SK-N-SH (cell line): ENCODE measurements around the gene TBP. TPM values are rescaled to one million over a fixed set of nuclear protein-coding genes. Genes with fewer than 3 reads are reported as not detected.
"Not testable (repeated sequence)": the region's sequence is repeated elsewhere in the genome, so short reads cannot be mapped to it uniquely, and the experiment has no call there.

ENCODE experiments used
- CTCF ChIA-PET: fragments of 300-600, 350-600 bp; formaldehyde crosslinking; extraction: SDS; loops from one replicate; lab custom pipeline; 2021; lab: Yijun Ruan, JAX
- POLR2A ChIA-PET: fragments of 350-600 bp; sonication (Branson Sonifier 250); formaldehyde crosslinking; extraction: SDS; loops from one replicate; lab custom pipeline; 2020; ENCODE audit warnings: antibody characterized with exemption, inconsistent platforms; lab: Yijun Ruan, JAX
- DNase-seq: peaks from one replicate; pipeline ENCODE4 v3.0.0; 2012
- H2AFZ ChIP-seq: fragments of 200-600 bp; sonication (generic); 2 replicates; pipeline ENCODE4 v1.8.1; 2016; ENCODE audit warnings: antibody characterized with exemption, mild to moderate bottlenecking, low read depth
- H3F3A ChIP-seq: fragments of 200-600 bp; sonication (generic); replicated peaks from 2 replicates; pipeline ENCODE3; 2016; ENCODE audit warnings: antibody characterized with exemption, mild to moderate bottlenecking; ENCODE audit not compliant: insufficient read depth
- H3K27ac ChIP-seq, 2 experiments: fragments of 200-500 bp in 1 of 2; fragments of 200-600 bp in 1 of 2; sonication (Bioruptor generic) in 1 of 2; sonication (generic), shearing (Covaris generic) in 1 of 2; 2 replicates each; pipeline versions ENCODE4 v1.5.1 to v1.6.1; 2014 to 2016; ENCODE audit warnings: low read depth in 2 of 2, inconsistent platforms in 1 of 2, low read length in 1 of 2, mild to moderate bottlenecking in 1 of 2, mixed read lengths in 1 of 2
- H3K27me3 ChIP-seq: fragments of 200-600 bp; sonication (generic), shearing (Covaris generic); 2 replicates; pipeline ENCODE4 v1.6.1; 2016; ENCODE audit warnings: mixed run types; ENCODE audit not compliant: insufficient read depth
- H3K36me3 ChIP-seq, 2 experiments: fragments of 200-500 bp in 1 of 2; fragments of 200-600 bp in 1 of 2; sonication (Bioruptor generic) in 1 of 2; sonication (generic) in 1 of 2; replicated peaks in 1 of 2; 2 replicates each; pipeline versions ENCODE3 to v1.5.1; 2014 to 2016; ENCODE audit warnings: low read length in 1 of 2, mild to moderate bottlenecking in 1 of 2; ENCODE audit not compliant: insufficient read depth in 2 of 2, control insufficient read depth in 1 of 2
- H3K4me1 ChIP-seq, 2 experiments: fragments of 200-500 bp in 1 of 2; fragments of 200-600 bp in 1 of 2; sonication (Bioruptor generic) in 1 of 2; sonication (generic), shearing (Covaris generic) in 1 of 2; 2 replicates each; pipeline versions ENCODE4 v1.5.1 to v1.6.1; 2014 to 2016; ENCODE audit warnings: low read depth in 1 of 2, low read length in 1 of 2, mixed run types in 1 of 2; ENCODE audit not compliant: insufficient read depth in 2 of 2, control insufficient read depth in 1 of 2
- H3K4me2 ChIP-seq: fragments of 200-600 bp; sonication (generic), shearing (Covaris generic); 2 replicates; pipeline ENCODE4 v1.6.1; 2017; ENCODE audit warnings: mixed run types
- H3K4me3 ChIP-seq, 2 experiments: fragments of 200-500 bp in 1 of 2; fragments of 200-600 bp in 1 of 2; sonication (Bioruptor generic) in 1 of 2; sonication (generic), shearing (Covaris generic) in 1 of 2; 2 replicates each; pipeline versions ENCODE4 v1.5.1 to v1.8.1; 2014 to 2016; ENCODE audit warnings: low read depth in 2 of 2, inconsistent platforms in 1 of 2, low read length in 1 of 2, mild to moderate bottlenecking in 1 of 2, mixed read lengths in 1 of 2, moderate library complexity in 1 of 2
- H3K79me2 ChIP-seq: fragments of 200-600 bp; sonication (generic); 2 replicates; pipeline ENCODE4 v1.8.1; 2017; ENCODE audit warnings: mild to moderate bottlenecking; ENCODE audit not compliant: insufficient read depth
- H3K9ac ChIP-seq: fragments of 200-600 bp; sonication (generic); 2 replicates; pipeline ENCODE4 v1.6.1; 2017; ENCODE audit warnings: mixed run types
- H3K9me2 ChIP-seq: fragments of 200-600 bp; sonication (generic); 2 replicates; pipeline ENCODE4 v1.6.1; 2017; ENCODE audit warnings: mixed run types
- H3K9me3 ChIP-seq: fragments of 200-600 bp; sonication (generic); 2 replicates; pipeline ENCODE4 v1.6.1; 2017; ENCODE audit warnings: mixed run types, mild to moderate bottlenecking, moderate library complexity
- H4K20me1 ChIP-seq: fragments of 200-600 bp; sonication (generic); 2 replicates; pipeline ENCODE4 v1.6.1; 2017; ENCODE audit warnings: mild to moderate bottlenecking, mixed run types; ENCODE audit not compliant: insufficient read depth
- ELF1 ChIP-seq: IDR thresholded peaks from 2 replicates; pipeline ENCODE4 v1.4.0; 2012
- GATA2 ChIP-seq: sonication (generic); formaldehyde crosslinking; IDR thresholded peaks from 2 replicates; pipeline ENCODE4 v1.5.0; 2020; ENCODE audit warnings: mild to moderate bottlenecking, missing genetic modification reagents
- MXI1 ChIP-seq: IDR thresholded peaks from 2 replicates; pipeline ENCODE4 v1.6.1; 2012; ENCODE audit warnings: mild to moderate bottlenecking, low read depth, low read length, improper control_type of control experiment
- NFIC ChIP-seq: IDR thresholded peaks from 2 replicates; pipeline ENCODE4 v1.4.0; 2012; ENCODE audit warnings: borderline replicate concordance
- RAD21 ChIP-seq: IDR thresholded peaks from 2 replicates; pipeline ENCODE4 v1.6.1; 2012; ENCODE audit warnings: mild to moderate bottlenecking, low read length
- RFX5 ChIP-seq: IDR thresholded peaks from 2 replicates; pipeline ENCODE4 v1.6.1; 2012; ENCODE audit warnings: mild to moderate bottlenecking, improper control_type of control experiment, low read length
- RXRA ChIP-seq: IDR thresholded peaks from 2 replicates; pipeline ENCODE4 v1.4.0; 2012; ENCODE audit warnings: low read depth, mild to moderate bottlenecking, borderline replicate concordance
- SMC3 ChIP-seq: IDR thresholded peaks from 2 replicates; pipeline ENCODE4 v1.6.1; 2012; ENCODE audit warnings: low read depth, low read length, improper control_type of control experiment
- TEAD4 ChIP-seq: IDR thresholded peaks from 2 replicates; pipeline ENCODE4 v1.4.0; 2012; ENCODE audit warnings: mild to moderate bottlenecking, borderline replicate concordance; ENCODE audit not compliant: insufficient read depth
- WGBS: methylation state at CpG from one replicate; pipeline ENCODE4 v1.1.6; 2017; ENCODE audit warnings: low lambda C conversion rate; 5-methylcytosine and 5-hydroxymethylcytosine counted together
- polyA plus RNA-seq, 3 experiments: library from polyadenylated mRNA; depleted of rRNA; stranded (reverse); fragments of >200 nt; gene quantifications; 2 replicates each; pipeline ENCODE4 v1.2.3, GENCODE V29; 2012

Gene TBP
- polyA plus RNA-seq, 1 of the 3 experiments (the other 2 are of a cell fraction), result 45.5 TPM

GRCh38 chr6:170506446-170506845, 47.7 kb upstream of the TBP start:
- ChIA-PET POLR2A (no interaction called here), CTCF (interaction anchor here (0.9 to 1.2 kb wide), 3 partner anchors 9 to 24 kb away, joined by 3 to 6 read pairs (median 3); no protein-coding TSS in a partner anchor)
- no peak overlapping the region for H2AFZ ChIP-seq
- no peaks in the 10 kb centered on the region for H3K9me2 ChIP-seq
- H3K9me3 ChIP-seq, result no peaks in the 10 kb centered on the region
- no peak for DNase-seq
- H3K9ac ChIP-seq, result no peak overlapping the region
- no peak overlapping the region for H3K27ac ChIP-seq
- no peak overlapping the region for H3K4me3 ChIP-seq
- TF ChIP-seq RXRA (no peak), SMC3 (no peak), RAD21 (no peak), RFX5 (no peak), GATA2 (CRISPR knock-in tag) (no peak), TEAD4 (no peak), NFIC (no peak), ELF1 (no peak), MXI1 (no peak)
- no peaks in the 10 kb centered on the region for H4K20me1 ChIP-seq
- 40% methylated on average over 4 of the region's 4 CpGs for WGBS
- no peaks in the 10 kb centered on the region for H3F3A ChIP-seq
- H3K27me3 ChIP-seq, result no peaks in the 10 kb centered on the region
- no peaks in the 10 kb centered on the region for H3K36me3 ChIP-seq
- H3K4me1 ChIP-seq, result no peaks in the 10 kb centered on the region
- H3K79me2 ChIP-seq, result no peaks in the 10 kb centered on the region
- H3K4me2 ChIP-seq, result no peak overlapping the region

DNA sequence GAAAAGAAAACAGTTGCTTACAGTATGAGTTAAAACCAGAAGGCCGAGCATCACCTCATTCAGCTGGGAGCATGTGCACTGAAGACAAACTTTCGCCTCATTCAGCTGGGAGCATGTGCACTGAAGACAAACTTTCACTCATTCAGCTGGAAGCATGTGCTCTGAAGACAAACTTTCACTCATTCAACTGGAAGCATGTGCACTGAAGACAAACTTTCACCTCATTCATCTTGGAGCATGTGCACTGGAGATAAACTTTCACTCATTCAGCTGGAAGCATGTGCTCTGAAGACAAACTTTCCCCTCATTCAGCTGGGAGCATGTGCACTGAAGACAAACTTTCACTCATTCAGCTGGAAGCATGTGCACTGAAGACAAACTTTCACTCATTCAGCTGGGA, 46.4 kb upstream of the TBP start:
- not testable (repeated sequence) for H3K36me3 ChIP-seq, H3K27ac ChIP-seq, H3K4me1 ChIP-seq, H4K20me1 ChIP-seq, H3K9me2 ChIP-seq, H3K4me2 ChIP-seq, H3K27me3 ChIP-seq, DNase-seq, H3K4me3 ChIP-seq, H3K79me2 ChIP-seq, H3F3A ChIP-seq, H2AFZ ChIP-seq, H3K9ac ChIP-seq, H3K9me3 ChIP-seq
- WGBS, result 71% methylated on average over 2 of the region's 2 CpGs
- CTCF ChIA-PET, result interaction anchor here (1.1 kb wide), 1 partner anchor 9 kb away, joined by 3 read pairs; no protein-coding TSS in a partner anchor
- POLR2A ChIA-PET, result interaction anchor here (0.6 kb wide), 1 partner anchor 40 kb away, joined by 3 read pairs; no protein-coding TSS in a partner anchor

GRCh38 chr6:170508275-170508674, 45.9 kb upstream of the TBP start:
- POLR2A ChIA-PET, result interaction anchor here (0.6 kb wide), 1 partner anchor 40 kb away, joined by 3 read pairs; no protein-coding TSS in a partner anchor
- 40% methylated on average over 1 of the region's 1 CpG for WGBS
- H4K20me1 ChIP-seq, H3K27ac ChIP-seq, H3F3A ChIP-seq, DNase-seq, H3K4me1 ChIP-seq, H3K36me3 ChIP-seq, H3K9ac ChIP-seq, H3K9me2 ChIP-seq, H2AFZ ChIP-seq, H3K27me3 ChIP-seq, H3K79me2 ChIP-seq, H3K4me3 ChIP-seq, H3K9me3 ChIP-seq, H3K4me2 ChIP-seq, CTCF ChIA-PET: not testable (repeated sequence)

GRCh38 chr6:170508892-170509722, 45.1 kb upstream of the TBP start:
- H3K4me2 ChIP-seq, H3K79me2 ChIP-seq, H3K9ac ChIP-seq, H3K27ac ChIP-seq, H3F3A ChIP-seq, H4K20me1 ChIP-seq, H2AFZ ChIP-seq, H3K4me1 ChIP-seq, H3K9me2 ChIP-seq, POLR2A ChIA-PET, H3K36me3 ChIP-seq, H3K4me3 ChIP-seq, DNase-seq, H3K27me3 ChIP-seq, H3K9me3 ChIP-seq: not testable (repeated sequence)
- CTCF ChIA-PET, result interaction anchor here (1.0 kb wide), 1 partner anchor 677 kb away, joined by 3 read pairs; no protein-coding TSS in a partner anchor
- 71% methylated on average over 5 of the region's 5 CpGs for WGBS
